HG03108 (cell line): ENCODE measurements around the gene PIGW.

Experiments used
- ATAC-seq: cut with Tn5 transposase; IDR thresholded peaks from one replicate; pipeline ENCODE4 v1.9.1; 2021; ENCODE audit warnings: moderate library complexity; ENCODE audit not compliant: unreplicated experiment

The PIGW gene

GRCh38 chr17:36534840-36535668, at the start of gene PIGW, which contains the start of gene MYO19:
PIGW (plus strand) TSS chr17:36534987; CDS start chr17:36537102, 2,115 bp downstream.
MYO19 (minus strand) TSS chr17:36534868; CDS start chr17:36532538, 2,330 bp downstream.
- ATAC-seq, result peak; percentile 53

DNA sequence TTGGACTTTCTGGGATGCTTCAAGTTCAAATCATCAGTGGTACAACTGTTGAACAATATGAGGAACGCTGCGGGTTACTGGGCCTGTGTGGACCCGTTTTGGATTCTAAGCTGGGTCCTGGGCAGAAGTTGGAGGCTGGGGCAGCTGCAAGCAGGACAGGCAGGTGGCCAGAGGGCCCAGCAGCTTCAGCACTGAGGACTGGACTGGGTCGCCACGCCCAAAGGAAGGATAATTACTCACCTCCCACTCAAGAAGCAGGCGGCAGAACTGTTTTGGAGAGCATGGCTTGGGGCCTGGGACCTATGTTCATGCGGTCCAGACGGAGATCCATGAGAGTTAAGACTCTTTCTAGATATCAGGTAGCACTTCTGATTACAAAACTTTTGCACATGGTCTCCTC, 49.8 kb upstream of the PIGW start:
- no peak for ATAC-seq

GRCh38 chr17:36485805-36486203, 49.0 kb upstream of the PIGW start:
- ATAC-seq, result no peak

GRCh38 chr17:36486204-36487194, 48.3 kb upstream of the PIGW start, which contains the start of gene ZNHIT3:
ZNHIT3 (plus strand) TSS chr17:36486681; CDS start chr17:36486700, 19 bp downstream.
- peak; percentile 89 for ATAC-seq

DNA sequence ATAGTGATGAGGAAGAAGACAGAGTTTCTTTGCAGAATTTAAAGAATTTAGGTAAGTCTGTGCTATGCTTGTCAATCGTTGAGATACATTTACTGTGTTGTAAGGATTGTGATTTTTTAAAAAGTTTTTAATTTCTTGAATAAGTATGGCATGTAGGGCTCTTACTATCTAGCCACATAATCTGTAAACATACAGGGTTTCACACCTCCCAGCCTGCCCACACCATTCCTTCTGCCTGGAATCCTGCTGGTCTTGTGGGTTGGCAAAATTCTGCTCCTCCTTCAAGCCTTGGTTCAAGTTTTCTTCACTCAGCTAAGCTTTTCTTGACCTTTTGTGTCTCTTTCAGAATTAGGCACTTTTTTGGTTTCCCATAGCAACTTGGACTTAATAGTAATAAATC, 40.8 kb upstream of the PIGW start:
- no peak for ATAC-seq

DNA sequence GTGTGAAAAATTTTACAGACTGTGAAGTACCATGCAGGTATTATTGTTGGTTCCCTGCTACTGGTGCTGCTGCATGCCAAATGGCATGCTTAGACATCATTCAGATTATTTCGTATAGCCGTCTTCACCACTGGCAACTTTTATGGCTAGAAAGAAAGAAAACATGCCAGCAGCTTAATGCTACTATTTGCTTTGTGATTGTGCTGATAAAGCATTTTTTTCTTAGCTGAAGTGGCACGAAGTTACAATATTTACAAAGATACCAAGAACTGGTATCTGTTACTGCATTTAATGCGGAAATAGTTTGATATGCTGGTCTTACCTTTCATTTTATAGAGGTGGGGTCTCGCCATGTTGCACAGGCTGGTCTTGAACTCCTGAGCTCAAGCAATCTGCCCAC, 40.1 kb upstream of the PIGW start:
- no peak for ATAC-seq

DNA sequence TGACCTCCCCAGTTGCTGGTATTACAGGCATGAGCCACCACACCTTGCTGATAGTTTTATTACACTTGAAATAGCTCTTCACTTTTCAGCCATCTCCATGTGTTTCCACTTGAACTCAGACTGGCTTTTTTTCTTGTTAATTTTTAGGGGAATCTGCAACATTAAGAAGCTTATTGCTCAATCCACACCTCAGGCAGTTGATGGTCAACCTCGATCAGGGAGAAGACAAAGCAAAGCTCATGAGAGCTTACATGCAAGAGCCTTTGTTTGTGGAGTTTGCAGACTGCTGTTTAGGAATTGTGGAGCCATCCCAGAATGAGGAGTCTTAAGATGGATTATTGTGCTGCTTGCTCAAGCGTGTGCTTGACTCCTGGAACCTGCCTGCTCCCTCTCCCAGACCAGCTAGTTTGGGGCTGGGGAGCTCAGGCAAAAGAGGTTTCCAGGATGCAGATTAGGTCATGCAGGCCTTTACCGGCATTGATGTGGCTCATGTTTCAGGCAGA, 39.7 kb upstream of the PIGW start:
- no peak for ATAC-seq

GRCh38 chr17:36496018-36496789, 38.6 kb upstream of the PIGW start:
- no peak for ATAC-seq

GRCh38 chr17:36498155-36498554, 36.6 kb upstream of the PIGW start:
- no peak for ATAC-seq

- no peak for ATAC-seq
These were observed 36.1 kb upstream of the PIGW start for GRCh38 chr17:36498560-36499300.

- ATAC-seq, result no peak
These were observed 34.0 kb upstream of the PIGW start for GRCh38 chr17:36500745-36501225.

DNA sequence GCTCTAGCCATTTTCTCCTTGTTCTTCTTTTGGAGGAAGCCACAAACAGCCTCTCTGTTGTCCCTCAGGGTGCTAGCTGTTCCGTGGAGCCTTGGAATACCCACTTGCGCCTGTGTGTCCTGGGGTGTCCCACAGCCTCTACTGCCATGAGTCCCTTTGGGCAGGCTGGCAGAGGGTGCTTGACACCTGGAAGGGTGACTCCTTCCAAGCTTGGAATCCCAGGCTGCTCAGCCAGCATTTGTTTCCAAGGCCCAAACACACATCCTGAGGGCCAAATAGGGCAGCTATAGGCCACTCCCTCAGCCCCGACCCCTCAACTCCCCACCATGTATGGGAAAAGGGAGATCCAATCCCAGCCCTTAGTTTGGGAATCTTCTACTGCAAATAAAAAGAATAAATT, 33.4 kb upstream of the PIGW start:
- ATAC-seq, result no peak

DNA sequence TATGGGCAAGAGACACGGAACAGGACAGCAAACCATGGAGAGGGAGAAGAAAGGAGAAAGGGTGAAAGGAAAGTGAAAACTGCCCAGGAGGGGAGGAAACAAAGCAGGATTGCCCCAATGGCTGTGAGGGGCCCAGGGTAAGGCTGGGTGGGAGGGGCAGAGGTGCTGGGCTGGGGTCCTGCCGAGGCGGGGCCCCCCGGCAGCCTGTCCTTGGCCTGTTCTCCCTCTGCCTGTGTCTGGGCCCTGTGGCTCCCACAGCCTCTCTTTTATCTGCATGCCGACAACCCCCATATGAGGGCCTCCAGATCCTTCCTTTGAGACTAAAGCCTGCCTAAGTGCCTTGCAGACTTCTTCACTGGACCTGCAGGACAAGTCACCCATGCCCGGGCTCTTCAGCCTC, 32.8 kb upstream of the PIGW start:
- no peak for ATAC-seq

DNA sequence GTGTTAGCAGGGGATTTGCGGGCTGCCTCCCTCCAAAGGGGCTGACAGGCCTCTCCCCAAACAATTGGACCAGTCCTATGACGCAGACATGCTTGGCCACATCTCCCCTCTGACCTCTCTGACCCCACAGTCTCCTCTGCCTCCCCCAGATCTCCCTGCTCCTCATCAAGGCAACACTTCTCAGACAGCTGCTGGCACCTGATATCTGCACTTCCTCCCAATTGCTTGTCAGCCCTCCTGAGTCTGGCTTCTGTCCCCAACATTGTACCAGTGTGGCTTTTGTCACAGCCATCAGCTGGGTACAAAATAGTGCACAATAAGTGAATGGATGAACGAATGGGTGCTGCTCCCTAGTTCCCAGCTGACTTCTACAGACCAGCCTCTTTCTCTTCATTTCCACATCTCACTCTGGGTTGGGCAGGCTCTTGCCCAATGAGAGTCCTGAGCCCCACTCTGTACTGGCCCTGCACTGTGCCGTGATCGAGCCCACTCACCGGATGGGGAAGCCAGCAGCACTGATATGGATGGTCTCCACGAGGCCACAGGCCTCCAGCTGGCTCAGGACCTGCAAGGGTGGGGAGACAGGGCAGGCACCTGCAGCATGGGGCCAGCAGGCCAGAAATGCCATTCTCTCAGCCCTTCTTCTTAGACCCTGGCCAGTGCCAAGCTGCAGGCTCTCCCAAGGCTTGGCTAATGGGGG, 31.2 kb upstream of the PIGW start:
- no peak for ATAC-seq

- ATAC-seq, result no peak
These were observed 30.6 kb upstream of the PIGW start for GRCh38 chr17:36504156-36504545.

- no peak for ATAC-seq
These were observed 29.6 kb upstream of the PIGW start for GRCh38 chr17:36505171-36505570.

DNA sequence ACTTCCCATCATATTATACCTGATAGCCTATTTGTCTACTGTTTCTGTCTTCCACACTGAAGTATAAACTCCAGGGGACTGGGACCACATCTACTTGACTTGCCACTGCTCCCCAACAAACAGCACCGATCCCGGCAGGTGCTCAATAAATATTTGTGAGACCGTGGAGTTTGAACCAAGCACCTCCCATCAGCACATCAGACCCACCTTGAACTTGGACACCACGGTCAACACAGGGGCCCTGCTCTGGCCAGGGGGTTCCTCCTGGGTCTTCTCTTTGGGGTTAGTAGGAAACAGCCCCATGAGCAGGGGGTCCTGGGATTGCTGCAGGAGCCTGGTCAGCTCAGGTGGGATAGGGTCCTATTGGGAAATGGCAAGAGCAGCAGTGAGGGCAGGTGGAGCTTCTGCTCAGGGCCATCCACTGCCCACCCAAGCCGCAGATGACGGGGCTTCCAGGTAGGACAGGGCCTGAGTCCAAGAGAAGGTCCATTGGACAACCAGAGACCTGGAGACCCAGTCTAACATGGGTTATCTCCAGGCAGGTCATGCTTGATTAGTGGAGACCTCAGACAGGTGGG, 28.4 kb upstream of the PIGW start:
- ATAC-seq, result no peak

- no peak for ATAC-seq
These were observed 28.0 kb upstream of the PIGW start for GRCh38 chr17:36506831-36507230.

- no peak for ATAC-seq
These were observed 27.5 kb upstream of the PIGW start for GRCh38 chr17:36507266-36507665.
